Thymus (tissue), 2 donors: ENCODE results near the gene HSF4. TPM values are rescaled to one million over a fixed set of nuclear protein-coding genes. Genes with fewer than 3 reads are reported as not detected.

Experiments used
- polyA plus RNA-seq: library from polyadenylated mRNA; stranded (reverse); fragments of 200-250 nt; gene quantifications from one replicate; pipeline ENCODE4 v1.2.3, GENCODE V29; 2013
- total RNA-seq: library from RNA; stranded (reverse); fragments of 120-200 nt; gene quantifications from one replicate; pipeline ENCODE4 v1.2.4, GENCODE V29; 2013
- donor health status: healthy.

HSF4 gene
- total and polyA plus RNA-seq, 2 donors = 4.1 to 50.8 TPM

Other genes starting within 250 kb of the HSF4 start
- 0.05 TPM for gene CDH16, start 245.9 kb upstream of the HSF4 start, total RNA-seq
- gene CDH16, start 245.9 kb upstream of the HSF4 start, polyA plus RNA-seq = 0.78 TPM
- 0.85 TPM for gene RRAD, start 239.2 kb upstream of the HSF4 start, total RNA-seq
- gene RRAD, start 239.2 kb upstream of the HSF4 start, polyA plus RNA-seq = 13.3 TPM
- gene CIAO2B, start 230.3 kb upstream of the HSF4 start, total RNA-seq = 118 TPM
- 141 TPM for gene CIAO2B, start 230.3 kb upstream of the HSF4 start, polyA plus RNA-seq
- 15.8 TPM for gene CES2, start 229.2 kb upstream of the HSF4 start, total RNA-seq
- 16.7 TPM for gene CES2, start 229.2 kb upstream of the HSF4 start, polyA plus RNA-seq
- 0.09 TPM for gene CES3, start 203.5 kb upstream of the HSF4 start, total RNA-seq
- 0.32 TPM for gene CES3, start 203.5 kb upstream of the HSF4 start, polyA plus RNA-seq
- gene CES4A, start 176.2 kb upstream of the HSF4 start, total RNA-seq = 2.1 TPM
- 14.6 TPM for gene CES4A, start 176.2 kb upstream of the HSF4 start, polyA plus RNA-seq
- 54.3 TPM for gene CBFB, start 135.6 kb upstream of the HSF4 start, total RNA-seq
- gene CBFB, start 135.6 kb upstream of the HSF4 start, polyA plus RNA-seq = 49.4 TPM
- gene PHAF1, start 54.8 kb upstream of the HSF4 start, total RNA-seq = 7.7 TPM
- 12.0 TPM for gene PHAF1, start 54.8 kb upstream of the HSF4 start, polyA plus RNA-seq
- 1.3 TPM for gene B3GNT9, start 13.7 kb upstream of the HSF4 start, total RNA-seq
- 3.2 TPM for gene B3GNT9, start 13.7 kb upstream of the HSF4 start, polyA plus RNA-seq
- gene TRADD, start 4.8 kb upstream of the HSF4 start, total RNA-seq = 12.5 TPM
- 33.9 TPM for gene TRADD, start 4.8 kb upstream of the HSF4 start, polyA plus RNA-seq
- 2.0 TPM for gene FBXL8, start 4.8 kb upstream of the HSF4 start, total RNA-seq
- gene FBXL8, start 4.8 kb upstream of the HSF4 start, polyA plus RNA-seq = 12.0 TPM
- gene NOL3, start 5.8 kb downstream of the HSF4 start, total RNA-seq = 2.3 TPM
- gene NOL3, start 5.8 kb downstream of the HSF4 start, polyA plus RNA-seq = 28.2 TPM
- 5.2 TPM for gene MATCAP1, start 19.2 kb downstream of the HSF4 start, total RNA-seq
- 24.6 TPM for gene MATCAP1, start 19.2 kb downstream of the HSF4 start, polyA plus RNA-seq
- gene EXOC3L1, start 25.4 kb downstream of the HSF4 start, total RNA-seq = 0.57 TPM
- gene EXOC3L1, start 25.4 kb downstream of the HSF4 start, polyA plus RNA-seq = 2.2 TPM
- 47.7 TPM for gene E2F4, start 27.4 kb downstream of the HSF4 start, total RNA-seq
- gene E2F4, start 27.4 kb downstream of the HSF4 start, polyA plus RNA-seq = 46.9 TPM
- gene ELMO3, start 34.4 kb downstream of the HSF4 start, total RNA-seq = 2.3 TPM
- 15.3 TPM for gene ELMO3, start 34.4 kb downstream of the HSF4 start, polyA plus RNA-seq
- 35.2 TPM for gene TMEM208, start 62.4 kb downstream of the HSF4 start, total RNA-seq
- 71.8 TPM for gene TMEM208, start 62.4 kb downstream of the HSF4 start, polyA plus RNA-seq
- 5.6 TPM for gene FHOD1, start 82.7 kb downstream of the HSF4 start, total RNA-seq
- gene FHOD1, start 82.7 kb downstream of the HSF4 start, polyA plus RNA-seq = 27.8 TPM
- gene SLC9A5, start 84.2 kb downstream of the HSF4 start, total RNA-seq = 0.09 TPM
- gene SLC9A5, start 84.2 kb downstream of the HSF4 start, polyA plus RNA-seq = 1.1 TPM
- gene PLEKHG4, start 114.8 kb downstream of the HSF4 start, total RNA-seq = 12.6 TPM
- gene PLEKHG4, start 114.8 kb downstream of the HSF4 start, polyA plus RNA-seq = 16.8 TPM
- 0.19 TPM for gene KCTD19, start 162.0 kb downstream of the HSF4 start, total RNA-seq
- gene KCTD19, start 162.0 kb downstream of the HSF4 start, polyA plus RNA-seq = 0.34 TPM
- gene LRRC36, start 162.1 kb downstream of the HSF4 start, total RNA-seq = 0.19 TPM
- gene LRRC36, start 162.1 kb downstream of the HSF4 start, polyA plus RNA-seq = 0.78 TPM
- 1.6 TPM for gene TPPP3, start 228.8 kb downstream of the HSF4 start, total RNA-seq
- gene TPPP3, start 228.8 kb downstream of the HSF4 start, polyA plus RNA-seq = 9.0 TPM